Endometrium (tissue), 2 donors: Measurements from ENCODE around the gene DSCAM.
"Not testable (repeated sequence)": the region's sequence is repeated elsewhere in the genome, so short reads cannot be mapped to it uniquely, and the experiment has no call there.

ENCODE experiments used
- FAIRE-seq: peaks from 2 replicates; lab custom pipeline; 2012; peaks lifted over from hg19 to GRCh38; lab: Jason Lieb, UNC
- donor health status: control.
- donor health status: control.

Gene DSCAM

GRCh38 chr21:40385883-40386282 lies 461.1 kb downstream of the DSCAM start:
- no peak for FAIRE-seq

GRCh38 chr21:40383951-40384350 lies 463.0 kb downstream of the DSCAM start:
- FAIRE-seq: no peak

- FAIRE-seq: no peak
Measured at GRCh38 chr21:40381111-40381510, 465.8 kb downstream of the DSCAM start.

GRCh38 chr21:40379881-40380810 lies 466.8 kb downstream of the DSCAM start:
- no peak for FAIRE-seq

GRCh38 chr21:40377135-40377534 lies 469.8 kb downstream of the DSCAM start:
- no peak for FAIRE-seq

GRCh38 chr21:40373761-40374160 lies 473.2 kb downstream of the DSCAM start:
- FAIRE-seq: no peak

- FAIRE-seq: no peak
Measured at GRCh38 chr21:40372506-40372905, 474.5 kb downstream of the DSCAM start.

- no peak for FAIRE-seq
Measured at GRCh38 chr21:40371329-40371728, 475.6 kb downstream of the DSCAM start.

GRCh38 chr21:40356644-40357043 lies 490.3 kb downstream of the DSCAM start:
- no peak for FAIRE-seq

- FAIRE-seq: no peak
Measured at GRCh38 chr21:40355076-40355475, 491.9 kb downstream of the DSCAM start.

- FAIRE-seq: no peak
Measured at GRCh38 chr21:40351006-40351405, 496.0 kb downstream of the DSCAM start.

- no peak for FAIRE-seq
Measured at GRCh38 chr21:40349591-40349990, 497.4 kb downstream of the DSCAM start.

- FAIRE-seq: no peak
Measured at GRCh38 chr21:40345711-40346321, 501.1 kb downstream of the DSCAM start.

GRCh38 chr21:40340357-40340756 lies 506.6 kb downstream of the DSCAM start:
- no peak for FAIRE-seq

GRCh38 chr21:40339050-40339449 lies 507.9 kb downstream of the DSCAM start:
- no peak for FAIRE-seq

GRCh38 chr21:40337981-40338380 lies 509.0 kb downstream of the DSCAM start:
- FAIRE-seq: no peak

- FAIRE-seq: no peak
Measured at GRCh38 chr21:40335704-40336103, 511.3 kb downstream of the DSCAM start.

GRCh38 chr21:40334159-40334558 lies 512.8 kb downstream of the DSCAM start:
- FAIRE-seq: no peak

- no peak for FAIRE-seq
Measured at GRCh38 chr21:40333731-40334130, 513.2 kb downstream of the DSCAM start.

- no peak for FAIRE-seq
Measured at GRCh38 chr21:40331804-40332203, 515.2 kb downstream of the DSCAM start.

- FAIRE-seq: no peak
Measured at GRCh38 chr21:40331172-40331571, 515.8 kb downstream of the DSCAM start.

GRCh38 chr21:40324389-40324788 lies 522.6 kb downstream of the DSCAM start:
- FAIRE-seq: no peak

- FAIRE-seq: not testable (repeated sequence)
Measured at GRCh38 chr21:40320718-40321117, 526.2 kb downstream of the DSCAM start.

- no peak for FAIRE-seq
Measured at GRCh38 chr21:40318371-40318770, 528.6 kb downstream of the DSCAM start.
